ENCODE measurements around the gene RNF38. TPM values are rescaled to one million over a fixed set of nuclear protein-coding genes. Genes with fewer than 3 reads are reported as not detected.

RNF38 gene
- total and polyA plus RNA-seq, 4 donors, result 7.6 to 41.0 (median 25.6) TPM

DNA sequence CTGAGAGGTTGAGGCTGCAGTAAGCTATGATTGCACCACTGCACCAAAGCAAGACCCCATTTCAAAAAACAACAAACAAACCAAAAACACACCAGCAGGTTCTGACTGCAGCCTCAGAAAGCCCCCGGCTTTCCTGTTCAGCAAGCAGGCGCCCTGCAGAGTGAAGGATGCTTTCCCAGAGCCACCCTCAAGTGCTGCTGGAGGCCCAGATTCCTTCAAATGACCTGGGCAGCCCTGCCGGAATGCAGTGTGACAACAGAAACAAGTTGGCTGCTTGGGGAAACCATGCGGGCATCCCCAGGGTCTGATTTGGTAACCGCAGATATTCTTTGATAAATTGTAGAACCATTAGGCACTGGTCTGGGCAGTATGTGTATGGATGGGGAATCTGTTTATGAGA is 106.2 kb downstream of the RNF38 start:
- Histone ChIP-seq H3K27ac (ENCODE audit: low read depth in 1 of 2, low read length in 1 of 2) (no peak overlapping the region), H3K36me3 (ENCODE audit: control insufficient read depth in 4 of 4, insufficient read depth in 4 of 4, low read length in 4 of 4) (no peaks in the 10 kb centered on the region), H3K9me3 (ENCODE audit: control insufficient read depth in 4 of 4, insufficient read depth in 3 of 4, low read length in 3 of 4) (no peaks in the 10 kb centered on the region)

DNA sequence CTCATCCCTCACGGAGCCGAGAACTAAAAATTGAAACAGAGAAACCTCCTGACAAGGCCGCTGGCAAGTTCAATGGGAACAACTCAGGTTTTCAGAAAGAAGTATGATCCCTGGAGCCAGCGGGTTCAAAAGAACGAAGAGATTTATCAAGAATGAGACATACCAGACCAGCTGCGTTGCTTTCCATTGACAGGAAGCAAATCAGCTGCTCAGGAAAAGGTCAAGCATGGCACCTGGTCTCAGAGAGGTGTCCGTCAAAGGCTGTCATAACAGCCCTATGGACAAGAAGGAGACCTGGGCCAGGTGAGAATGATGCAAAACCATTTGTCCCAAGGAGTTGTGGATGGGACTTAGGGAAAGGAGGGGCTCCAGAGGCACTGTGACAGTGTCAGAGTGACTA is 106.9 kb downstream of the RNF38 start:
- Histone ChIP-seq H3K9ac (ENCODE audit: insufficient read depth in 1 of 2, low read length in 2 of 2) (no peak overlapping the region), H3K27me3 (ENCODE audit: control insufficient read depth in 3 of 3, insufficient read depth in 3 of 3, low read length in 2 of 3) (no peaks in the 10 kb centered on the region), H3K4me3 (no peak overlapping the region), H3K4me1 (ENCODE audit: control insufficient read depth in 5 of 5, insufficient read depth in 5 of 5, low read length in 5 of 5) (peaks cover 0 to 5% (median 0%) of the 10 kb centered on the region in 5 donors), H3K27ac (ENCODE audit: low read depth in 1 of 2, low read length in 1 of 2) (no peak overlapping the region), H3K36me3 (ENCODE audit: control insufficient read depth in 4 of 4, insufficient read depth in 4 of 4, low read length in 4 of 4) (no peaks in the 10 kb centered on the region), H3K9me3 (ENCODE audit: control insufficient read depth in 4 of 4, insufficient read depth in 3 of 4, low read length in 3 of 4) (no peaks in the 10 kb centered on the region)
- DNase-seq (no peak), ATAC-seq (ENCODE audit: insufficient read depth, low FRiP score) (no peak)
- TF ChIP-seq, protein P1, sequence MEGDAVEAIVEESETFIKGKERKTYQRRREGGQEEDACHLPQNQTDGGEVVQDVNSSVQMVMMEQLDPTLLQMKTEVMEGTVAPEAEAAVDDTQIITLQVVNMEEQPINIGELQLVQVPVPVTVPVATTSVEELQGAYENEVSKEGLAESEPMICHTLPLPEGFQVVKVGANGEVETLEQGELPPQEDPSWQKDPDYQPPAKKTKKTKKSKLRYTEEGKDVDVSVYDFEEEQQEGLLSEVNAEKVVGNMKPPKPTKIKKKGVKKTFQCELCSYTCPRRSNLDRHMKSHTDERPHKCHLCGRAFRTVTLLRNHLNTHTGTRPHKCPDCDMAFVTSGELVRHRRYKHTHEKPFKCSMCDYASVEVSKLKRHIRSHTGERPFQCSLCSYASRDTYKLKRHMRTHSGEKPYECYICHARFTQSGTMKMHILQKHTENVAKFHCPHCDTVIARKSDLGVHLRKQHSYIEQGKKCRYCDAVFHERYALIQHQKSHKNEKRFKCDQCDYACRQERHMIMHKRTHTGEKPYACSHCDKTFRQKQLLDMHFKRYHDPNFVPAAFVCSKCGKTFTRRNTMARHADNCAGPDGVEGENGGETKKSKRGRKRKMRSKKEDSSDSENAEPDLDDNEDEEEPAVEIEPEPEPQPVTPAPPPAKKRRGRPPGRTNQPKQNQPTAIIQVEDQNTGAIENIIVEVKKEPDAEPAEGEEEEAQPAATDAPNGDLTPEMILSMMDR (IDR thresholded peaks at IDR 0.05; ENCODE audit: control extremely low read depth, extremely low read depth), result no peak
- 93 to 94% methylated on average over 7 of the region's 7 CpGs for whole genome bisulfite sequencing, 2 donors

More for the DNA sequence above, 106.2 kb downstream of the RNF38 start:
- WGBS, 2 donors, result 83 to 90% methylated on average over 5 of the region's 5 CpGs
- peaks cover 0 to 5% (median 0%) of the 10 kb centered on the region in 5 donors for H3K4me1 ChIP-seq (ENCODE audit: control insufficient read depth in 5 of 5, insufficient read depth in 5 of 5, low read length in 5 of 5)
- H3K27me3 ChIP-seq (ENCODE audit: control insufficient read depth in 3 of 3, insufficient read depth in 3 of 3, low read length in 2 of 3), result no peaks in the 10 kb centered on the region
- no peak for ATAC-seq (ENCODE audit: insufficient read depth, low FRiP score)
- no peak overlapping the region for H3K9ac ChIP-seq (ENCODE audit: insufficient read depth in 1 of 2, low read length in 2 of 2)
- TF ChIP-seq, protein P1 (IDR thresholded peaks at IDR 0.05; ENCODE audit: control extremely low read depth, extremely low read depth), result no peak
- H3K4me3 ChIP-seq, result no peak overlapping the region
- peak in 1 of 3 donors; percentile 14 for DNase-seq

DNA sequence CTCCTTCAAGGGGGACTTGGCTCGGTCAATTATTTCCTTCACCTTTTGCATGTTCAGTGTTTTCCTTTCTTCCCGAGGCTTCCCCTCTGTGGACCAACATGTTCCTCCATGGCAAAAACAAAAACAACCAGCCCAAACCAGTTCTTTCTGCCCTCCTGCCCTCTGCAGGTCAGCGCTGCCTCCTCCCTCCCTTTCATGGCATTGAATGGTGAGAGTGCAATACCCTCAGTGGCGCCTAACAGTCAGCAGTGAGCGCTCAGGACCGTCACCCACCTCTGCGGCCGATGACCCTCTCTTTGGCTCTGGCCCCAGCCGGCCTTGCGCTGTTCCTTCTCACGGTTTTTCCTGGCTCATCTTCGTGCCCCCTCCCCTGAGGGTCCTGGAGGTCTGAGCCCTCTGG is 107.4 kb downstream of the RNF38 start:
- TF ChIP-seq, protein P1 (IDR thresholded peaks at IDR 0.05; ENCODE audit: control extremely low read depth, extremely low read depth), result no peak
- Histone ChIP-seq H3K27me3 (ENCODE audit: control insufficient read depth in 3 of 3, insufficient read depth in 3 of 3, low read length in 2 of 3) (no peaks in the 10 kb centered on the region), H3K4me3 (no peak overlapping the region), H3K4me1 (ENCODE audit: control insufficient read depth in 5 of 5, insufficient read depth in 5 of 5, low read length in 5 of 5) (peaks cover 0 to 5% (median 0%) of the 10 kb centered on the region in 5 donors), H3K9me3 (ENCODE audit: control insufficient read depth in 4 of 4, insufficient read depth in 3 of 4, low read length in 3 of 4) (no peaks in the 10 kb centered on the region), H3K27ac (ENCODE audit: low read depth in 1 of 2, low read length in 1 of 2) (no peak overlapping the region), H3K36me3 (ENCODE audit: control insufficient read depth in 4 of 4, insufficient read depth in 4 of 4, low read length in 4 of 4) (no peaks in the 10 kb centered on the region), H3K9ac (ENCODE audit: insufficient read depth in 1 of 2, low read length in 2 of 2) (no peak overlapping the region)
- ATAC-seq (ENCODE audit: insufficient read depth, low FRiP score) (no peak), DNase-seq (no peak)
- WGBS, 2 donors, result 90 to 91% methylated on average over 12 of the region's 12 CpGs

DNA sequence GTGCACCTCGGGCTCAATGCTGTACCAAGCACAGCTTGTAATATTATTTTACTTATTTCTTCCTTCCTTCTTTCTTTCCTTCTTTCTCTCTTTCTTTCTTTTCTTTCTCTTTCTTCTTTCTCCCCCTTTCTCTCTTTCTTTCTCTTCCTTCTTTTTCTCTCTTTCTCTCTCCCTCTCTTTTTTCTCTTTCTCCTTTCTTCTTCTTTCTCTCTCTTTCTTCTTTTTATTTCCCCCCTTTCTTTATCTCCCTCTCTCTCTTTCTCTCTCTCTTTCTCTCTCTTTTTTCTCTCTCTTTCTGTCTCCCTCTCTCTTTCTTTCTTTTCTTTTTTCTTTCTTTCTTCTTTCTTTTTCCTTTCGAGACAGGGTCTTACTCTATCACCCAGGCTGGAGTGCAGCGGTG is 109.1 kb downstream of the RNF38 start:
- Histone ChIP-seq H3K9ac (ENCODE audit: insufficient read depth in 1 of 2, low read length in 2 of 2) (no peak overlapping the region), H3K4me3 (no peak overlapping the region), H3K36me3 (ENCODE audit: control insufficient read depth in 4 of 4, insufficient read depth in 4 of 4, low read length in 4 of 4) (no peaks in the 10 kb centered on the region), H3K27ac (ENCODE audit: low read depth in 1 of 2, low read length in 1 of 2) (no peak overlapping the region), H3K27me3 (ENCODE audit: control insufficient read depth in 3 of 3, insufficient read depth in 3 of 3, low read length in 2 of 3) (no peaks in the 10 kb centered on the region), H3K4me1 (ENCODE audit: control insufficient read depth in 5 of 5, insufficient read depth in 5 of 5, low read length in 5 of 5) (peaks cover 0 to 5% (median 0%) of the 10 kb centered on the region in 5 donors), H3K9me3 (ENCODE audit: control insufficient read depth in 4 of 4, insufficient read depth in 3 of 4, low read length in 3 of 4) (no peaks in the 10 kb centered on the region)
- DNase-seq, result no peak
- TF ChIP-seq, protein P1 (IDR thresholded peaks at IDR 0.05; ENCODE audit: control extremely low read depth, extremely low read depth), result no peak
- WGBS, 2 donors, result 86 to 92% methylated on average over 3 of the region's 3 CpGs
- no peak for ATAC-seq (ENCODE audit: insufficient read depth, low FRiP score)

All from lung (tissue), 12 donors.